CD8-positive, alpha-beta memory T cell (primary cell): ENCODE data around the gene TNRC18. TPM values are rescaled to one million over a fixed set of nuclear protein-coding genes. Genes with fewer than 3 reads are reported as not detected.
A peak's percentile ranks its signal among the peaks of the same experiment; 100 is the strongest.
"Not testable (repeated sequence)": the region's sequence is repeated elsewhere in the genome, so short reads cannot be mapped to it uniquely, and the experiment has no call there.

Experiments
- CTCF ChIA-PET: fragments of 350-600 bp; sonication (Branson Sonifier 250); formaldehyde crosslinking; loops from one replicate; lab custom pipeline; 2021; ENCODE audit warnings: antibody characterized with exemption; lab: Charles Lee
- POLR2A ChIA-PET: fragments of 350-600 bp; sonication (Branson Sonifier 250); formaldehyde crosslinking; loops from one replicate; lab custom pipeline; 2021; ENCODE audit warnings: antibody characterized with exemption; lab: Charles Lee
- DNase-seq, 5 donors: peaks; one replicate each; pipeline versions ENCODE4 v3.0.0 to v3.0.0-alpha.2; 2020 to 2022; ENCODE audit warnings: mixed read lengths in 1 of 5
- H3K27ac ChIP-seq: one replicate; pipeline ENCODE4 v1.7.0; 2013; ENCODE audit warnings: low read depth, mild to moderate bottlenecking, low read length, moderate library complexity
- H3K27me3 ChIP-seq: 2 replicates; pipeline ENCODE4 v1.7.0; 2013; ENCODE audit warnings: low read length, mild to moderate bottlenecking; ENCODE audit not compliant: insufficient read depth, poor library complexity, severe bottlenecking
- H3K36me3 ChIP-seq: 2 replicates; pipeline ENCODE4 v1.7.0; 2013; ENCODE audit warnings: mild to moderate bottlenecking, low read length, moderate library complexity; ENCODE audit not compliant: insufficient read depth
- H3K4me1 ChIP-seq: 2 replicates; pipeline ENCODE4 v1.7.0; 2013; ENCODE audit warnings: mild to moderate bottlenecking, low read length, moderate library complexity; ENCODE audit not compliant: insufficient read depth
- H3K4me3 ChIP-seq: 2 replicates; pipeline ENCODE4 v1.7.0; 2013; ENCODE audit warnings: mild to moderate bottlenecking, low read length
- H3K9me3 ChIP-seq: 2 replicates; pipeline ENCODE4 v1.7.0; 2013; ENCODE audit warnings: mild to moderate bottlenecking, low read length
- H3K27ac Mint-ChIP-seq, 8 donors: one replicate each; pipeline ENCODE4 v1.8.0; 2020 to 2021; ENCODE audit warnings: mixed read lengths in 8 of 8, mild to moderate bottlenecking in 6 of 8, inconsistent platforms in 3 of 8, moderate library complexity in 3 of 8
- H3K27me3 Mint-ChIP-seq, 2 donors: one replicate each; pipeline ENCODE4 v1.8.0; 2020 to 2021; ENCODE audit warnings: mixed read lengths in 2 of 2, mild to moderate bottlenecking in 1 of 2, moderate library complexity in 1 of 2
- H3K36me3 Mint-ChIP-seq, 3 donors: one replicate each; pipeline ENCODE4 v1.8.0; 2020 to 2021; ENCODE audit warnings: mixed read lengths in 3 of 3, inconsistent platforms in 1 of 3, mild to moderate bottlenecking in 1 of 3
- H3K4me1 Mint-ChIP-seq, 3 donors: one replicate each; pipeline ENCODE4 v1.8.0; 2020 to 2021; ENCODE audit warnings: mixed read lengths in 3 of 3, inconsistent platforms in 1 of 3, mild to moderate bottlenecking in 1 of 3
- H3K4me3 Mint-ChIP-seq, 7 donors: one replicate each; pipeline ENCODE4 v1.8.0; 2020 to 2021; ENCODE audit warnings: mixed read lengths in 7 of 7, mild to moderate bottlenecking in 6 of 7, moderate library complexity in 4 of 7, inconsistent platforms in 2 of 7
- H3K9me3 Mint-ChIP-seq, 5 donors: one replicate each; pipeline ENCODE4 v1.8.0; 2020 to 2022; ENCODE audit warnings: mixed read lengths in 5 of 5, mild to moderate bottlenecking in 3 of 5, moderate library complexity in 2 of 5, inconsistent platforms in 1 of 5
- polyA plus RNA-seq: library from polyadenylated mRNA; unstranded; fragments of 300-500 nt; fragmentation: Illumina TruSeq; gene quantifications from one replicate; pipeline ENCODE4 v1.2.3, GENCODE V29; 2021
- total RNA-seq, 2 experiments: library from RNA; stranded (reverse); gene quantifications; one replicate each; pipeline ENCODE4 v1.2.3, GENCODE V29; 2021

TNRC18 gene
- total and polyA plus RNA-seq, 3 experiments from 2014 or later, result 2.1 to 47.4 (median 44.7) TPM

DNA sequence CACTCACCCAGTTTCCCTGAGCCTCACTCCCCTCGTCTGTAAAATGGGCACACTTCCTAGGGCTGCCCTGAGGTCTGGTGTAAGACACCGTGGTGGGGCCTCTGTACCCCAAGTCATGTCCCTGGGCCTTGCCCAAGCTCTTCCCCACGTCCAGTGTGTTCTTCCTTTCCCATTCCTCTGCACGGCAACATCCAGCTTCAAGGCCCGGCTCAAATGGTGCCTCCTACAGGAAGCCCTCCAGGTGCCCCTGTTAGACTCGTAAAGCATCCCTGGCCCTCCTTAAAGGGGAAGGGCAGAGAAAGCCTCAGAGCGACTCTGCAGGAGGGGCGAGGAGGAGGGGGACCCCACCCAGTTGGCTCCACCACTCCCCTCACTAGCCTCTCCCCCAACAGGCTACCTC is 132.3 kb downstream of the TNRC18 start:
- Mint-ChIP-seq H3K9me3 (peaks cover 0 to 7% (median 2%) of the 10 kb centered on the region in 5 donors), H3K4me3 (no peak overlapping the region), H3K4me1 (peaks cover 0 to 9% (median 3%) of the 10 kb centered on the region in 3 donors), H3K36me3 (no peaks in the 10 kb centered on the region), H3K27me3 (peaks cover 5% of the 10 kb centered on the region in 2 donors), H3K27ac (peak overlapping the region in 1 of 8 donors; percentile 85)
- Histone ChIP-seq H3K27me3 (no peaks in the 10 kb centered on the region), H3K27ac (no peak overlapping the region), H3K4me1 (no peaks in the 10 kb centered on the region), H3K9me3 (no peaks in the 10 kb centered on the region), H3K36me3 (no peaks in the 10 kb centered on the region), H3K4me3 (no peak overlapping the region)
- CTCF ChIA-PET, result no interaction called here
- no peak for DNase-seq
- POLR2A ChIA-PET, result no interaction called here

DNA sequence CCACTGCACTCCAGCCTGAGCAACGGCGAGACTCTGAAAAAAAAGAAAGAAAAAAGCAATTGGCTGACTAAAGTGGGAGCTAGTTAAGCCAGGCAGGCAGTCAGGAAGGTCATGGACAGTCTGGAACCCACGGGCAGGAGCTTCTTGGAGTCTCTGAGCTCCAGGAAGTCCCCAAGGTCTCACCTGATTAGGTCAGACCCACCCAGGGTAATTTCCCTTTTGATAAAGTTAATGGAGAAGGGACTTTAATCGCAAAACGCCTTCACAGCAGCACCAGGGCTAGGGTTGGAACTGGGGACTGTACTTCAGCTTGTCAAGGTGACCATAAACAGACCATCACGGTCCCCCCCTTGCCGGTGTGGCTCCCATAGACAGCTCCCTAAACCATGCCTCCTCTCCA is 134.3 kb downstream of the TNRC18 start:
- H3K36me3 Mint-ChIP-seq, result no peaks in the 10 kb centered on the region
- CTCF ChIA-PET, result no interaction called here

GRCh38 chr7:5288560-5288959 is 135.1 kb downstream of the TNRC18 start:
- DNase-seq, H3K9me3 ChIP-seq, H3K4me3 Mint-ChIP-seq, H3K27ac ChIP-seq, H3K36me3 ChIP-seq, POLR2A ChIA-PET, H3K27me3 ChIP-seq, H3K4me1 Mint-ChIP-seq, CTCF ChIA-PET, H3K27ac Mint-ChIP-seq, H3K36me3 Mint-ChIP-seq, H3K9me3 Mint-ChIP-seq, H3K4me1 ChIP-seq, H3K4me3 ChIP-seq: not testable (repeated sequence)
- peaks cover 12 to 13% of the 10 kb centered on the region in 2 donors for H3K27me3 Mint-ChIP-seq

More for the DNA sequence above, 134.3 kb downstream of the TNRC18 start:
- Histone ChIP-seq H3K36me3 (no peaks in the 10 kb centered on the region), H3K27ac (no peak overlapping the region), H3K9me3 (no peaks in the 10 kb centered on the region), H3K4me3 (no peak overlapping the region), H3K4me1 (no peaks in the 10 kb centered on the region), H3K27me3 (peaks cover 3% of the 10 kb centered on the region)
- Mint-ChIP-seq H3K4me1 (no peaks in the 10 kb centered on the region), H3K4me3 (no peak overlapping the region), H3K27ac (no peak overlapping the region), H3K9me3 (peaks cover 0 to 2% (median 1%) of the 10 kb centered on the region in 5 donors), H3K27me3 (peaks cover 10 to 11% of the 10 kb centered on the region in 2 donors)
- POLR2A ChIA-PET, result no interaction called here
- no peak for DNase-seq

DNA sequence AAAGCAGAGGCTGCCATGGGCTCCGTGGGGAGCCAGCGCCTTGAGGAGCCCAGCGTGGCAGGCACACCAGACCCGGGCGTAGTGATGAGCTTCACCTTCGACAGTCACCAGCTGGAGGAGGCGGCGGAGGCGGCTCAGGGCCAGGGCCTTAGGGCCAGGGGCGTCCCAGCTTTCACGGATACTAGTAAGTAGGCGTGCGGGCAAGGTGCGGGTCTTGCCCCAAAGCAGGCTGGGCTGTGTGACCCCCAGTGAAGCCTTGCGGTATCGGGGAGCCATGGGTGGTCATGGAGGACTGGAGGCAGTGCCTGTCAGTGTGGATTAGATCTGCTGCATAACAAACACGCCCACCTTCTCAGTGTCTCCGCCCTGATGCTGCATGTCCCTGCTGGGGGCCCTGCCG is 135.8 kb downstream of the TNRC18 start:
- Mint-ChIP-seq H3K4me3 (no peak overlapping the region), H3K36me3 (no peaks in the 10 kb centered on the region), H3K27ac (no peak overlapping the region), H3K9me3 (no peaks in the 10 kb centered on the region), H3K4me1 (no peaks in the 10 kb centered on the region), H3K27me3 (peaks cover 12 to 13% of the 10 kb centered on the region in 2 donors)
- no peaks in the 10 kb centered on the region for H3K4me1 ChIP-seq
- ChIA-PET CTCF (no interaction called here), POLR2A (no interaction called here)
- no peaks in the 10 kb centered on the region for H3K36me3 ChIP-seq
- no peaks in the 10 kb centered on the region for H3K9me3 ChIP-seq
- peaks cover 3% of the 10 kb centered on the region for H3K27me3 ChIP-seq
- no peak for DNase-seq
- no peak overlapping the region for H3K4me3 ChIP-seq
- no peak overlapping the region for H3K27ac ChIP-seq

- H3K4me1 Mint-ChIP-seq, H3K4me3 ChIP-seq, H3K9me3 Mint-ChIP-seq, H3K27ac ChIP-seq, H3K27ac Mint-ChIP-seq, H3K4me3 Mint-ChIP-seq, H3K36me3 ChIP-seq, H3K9me3 ChIP-seq, H3K4me1 ChIP-seq, H3K36me3 Mint-ChIP-seq, H3K27me3 ChIP-seq, CTCF ChIA-PET, POLR2A ChIA-PET, DNase-seq: not testable (repeated sequence)
- peaks cover 12 to 13% of the 10 kb centered on the region in 2 donors for H3K27me3 Mint-ChIP-seq
Measured at GRCh38 chr7:5287373-5287772, 136.3 kb downstream of the TNRC18 start.

GRCh38 chr7:5286933-5287332 is 136.7 kb downstream of the TNRC18 start:
- Mint-ChIP-seq H3K4me1 (no peaks in the 10 kb centered on the region), H3K27me3 (peaks cover 12 to 13% of the 10 kb centered on the region in 2 donors), H3K27ac (no peak overlapping the region), H3K4me3 (no peak overlapping the region), H3K9me3 (no peaks in the 10 kb centered on the region), H3K36me3 (no peaks in the 10 kb centered on the region)
- no peak for DNase-seq
- Histone ChIP-seq H3K27me3 (peaks cover 3% of the 10 kb centered on the region), H3K4me3 (no peak overlapping the region), H3K9me3 (no peaks in the 10 kb centered on the region), H3K27ac (no peak overlapping the region), H3K36me3 (no peaks in the 10 kb centered on the region), H3K4me1 (no peaks in the 10 kb centered on the region)
- ChIA-PET POLR2A (no interaction called here), CTCF (no interaction called here)

- no peaks in the 10 kb centered on the region for H3K4me1 ChIP-seq
- Mint-ChIP-seq H3K9me3 (no peaks in the 10 kb centered on the region), H3K36me3 (no peaks in the 10 kb centered on the region), H3K27ac (no peak overlapping the region), H3K4me1 (no peaks in the 10 kb centered on the region), H3K27me3 (peaks cover 16 to 20% of the 10 kb centered on the region in 2 donors), H3K4me3 (peak overlapping the region in 3 of 7 donors; percentile 38 to 73 (median 57))
- DNase-seq, result no peak
- H3K27me3 ChIP-seq, result peaks cover 3% of the 10 kb centered on the region
- CTCF ChIA-PET, result no interaction called here
- POLR2A ChIA-PET, result no interaction called here
- H3K9me3 ChIP-seq, result no peaks in the 10 kb centered on the region
- no peak overlapping the region for H3K4me3 ChIP-seq
- no peak overlapping the region for H3K27ac ChIP-seq
- H3K36me3 ChIP-seq, result no peaks in the 10 kb centered on the region
Measured at GRCh38 chr7:5284304-5285281, 139.0 kb downstream of the TNRC18 start.

DNA sequence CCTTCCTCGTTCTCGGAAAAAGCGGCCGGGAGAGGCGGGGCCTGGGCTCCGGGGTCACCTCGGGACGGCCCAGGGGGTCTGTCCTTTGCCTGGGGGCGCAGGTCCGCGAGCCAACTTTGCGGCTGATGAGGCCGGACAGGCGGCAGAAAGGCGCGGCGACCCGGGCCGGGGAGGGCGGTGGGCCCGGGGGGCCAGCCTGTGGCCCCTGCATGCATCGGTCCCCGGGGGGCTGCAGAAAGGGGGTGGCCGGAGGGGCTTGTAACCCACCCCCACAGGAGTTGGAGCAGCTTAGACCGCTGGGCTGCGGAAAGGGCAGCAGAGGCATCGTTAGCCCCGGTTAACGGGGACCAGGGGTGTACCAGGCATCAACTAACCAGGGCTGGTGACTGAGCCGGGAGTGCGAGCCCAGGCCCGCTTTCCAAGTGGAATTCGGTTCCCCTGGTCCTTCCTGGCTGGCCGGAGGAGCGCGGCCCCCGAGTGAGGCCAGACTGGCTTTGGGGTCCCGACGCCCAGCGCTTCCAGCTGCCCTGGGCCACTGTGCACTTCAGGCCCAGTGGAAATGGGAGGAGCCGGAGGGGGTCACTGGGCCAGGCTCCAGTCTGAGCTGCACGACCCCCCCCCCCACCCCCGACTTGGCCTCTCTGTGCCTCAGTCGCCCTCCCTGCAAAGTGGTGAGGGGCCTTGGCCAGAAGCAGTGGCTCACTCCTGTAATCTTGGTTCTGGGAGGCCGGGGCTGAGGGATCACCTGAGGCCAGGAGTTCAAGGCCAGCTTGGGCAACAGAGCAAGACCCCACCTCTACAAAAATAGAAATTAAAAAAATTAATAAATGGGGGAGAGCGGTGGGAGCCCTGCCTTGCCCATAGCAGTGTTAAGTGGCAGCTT is 140.0 kb downstream of the TNRC18 start:
- Mint-ChIP-seq H3K27ac (no peak overlapping the region), H3K4me1 (no peaks in the 10 kb centered on the region), H3K27me3 (peaks cover 16 to 20% of the 10 kb centered on the region in 2 donors), H3K4me3 (peak overlapping the region in 1 of 7 donors; percentile 73), H3K36me3 (no peaks in the 10 kb centered on the region), H3K9me3 (no peaks in the 10 kb centered on the region)
- Histone ChIP-seq H3K4me3 (no peak overlapping the region), H3K9me3 (no peaks in the 10 kb centered on the region), H3K4me1 (no peaks in the 10 kb centered on the region), H3K27ac (no peak overlapping the region), H3K27me3 (peaks cover 3% of the 10 kb centered on the region), H3K36me3 (no peaks in the 10 kb centered on the region)
- ChIA-PET CTCF (no interaction called here), POLR2A (interaction anchor here (0.6 kb wide), 1 partner anchor 39 kb away, joined by 7 read pairs; no protein-coding TSS in a partner anchor)
- no peak for DNase-seq
